ENCODE results near the gene CAMK2G.
A peak's percentile ranks its signal among the peaks of the same experiment; 100 is the strongest.
"Not testable (repeated sequence)": the region's sequence is repeated elsewhere in the genome, so short reads cannot be mapped to it uniquely, and the experiment has no call there.

The CAMK2G gene

DNA sequence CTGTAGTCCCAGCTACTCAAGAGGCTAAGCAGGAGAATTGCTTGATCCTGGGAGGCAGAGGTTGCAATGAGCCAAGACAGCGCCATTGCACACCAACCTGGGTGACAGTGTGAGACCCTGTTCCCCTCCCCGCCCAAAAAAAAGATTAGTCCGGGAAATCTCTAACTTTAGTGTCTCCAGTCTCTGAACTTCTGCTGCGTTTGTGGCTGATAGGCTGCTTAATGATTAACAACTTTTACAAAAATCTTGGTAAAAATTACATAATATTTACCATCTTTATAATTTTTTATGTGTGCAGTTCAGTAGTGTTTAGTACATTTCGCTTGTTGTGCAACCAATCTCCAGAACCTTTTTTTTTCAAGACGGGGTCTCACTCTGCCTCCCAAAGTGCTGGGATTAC lies 26.9 kb upstream of the CAMK2G start:
- DNase-seq = no peak

GRCh38 chr10:73900064-73900463 lies 25.7 kb upstream of the CAMK2G start:
- no peak for DNase-seq

GRCh38 chr10:73899423-73899822 lies 25.1 kb upstream of the CAMK2G start:
- DNase-seq = no peak

- DNase-seq = no peak
Observed at GRCh38 chr10:73898730-73899410, 24.5 kb upstream of the CAMK2G start.

DNA sequence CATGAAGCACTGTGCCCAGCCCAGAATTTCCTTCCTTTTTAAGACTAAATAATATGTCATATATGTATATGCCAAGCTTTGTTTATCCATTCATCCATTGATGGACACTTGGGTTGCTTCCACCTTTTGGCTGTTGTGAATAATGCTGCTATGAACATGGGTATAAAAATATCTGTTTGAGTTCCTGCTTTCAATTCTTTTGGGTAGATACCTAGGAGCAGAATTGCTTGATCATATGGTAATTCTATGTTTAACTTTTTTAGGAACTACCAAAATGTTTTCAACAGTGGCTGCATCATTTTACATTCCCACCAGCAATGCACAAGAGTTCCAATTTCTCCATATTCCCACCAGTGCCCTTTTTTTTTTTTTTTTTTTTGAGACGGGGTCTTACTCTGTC lies 23.3 kb upstream of the CAMK2G start:
- no peak for DNase-seq

DNA sequence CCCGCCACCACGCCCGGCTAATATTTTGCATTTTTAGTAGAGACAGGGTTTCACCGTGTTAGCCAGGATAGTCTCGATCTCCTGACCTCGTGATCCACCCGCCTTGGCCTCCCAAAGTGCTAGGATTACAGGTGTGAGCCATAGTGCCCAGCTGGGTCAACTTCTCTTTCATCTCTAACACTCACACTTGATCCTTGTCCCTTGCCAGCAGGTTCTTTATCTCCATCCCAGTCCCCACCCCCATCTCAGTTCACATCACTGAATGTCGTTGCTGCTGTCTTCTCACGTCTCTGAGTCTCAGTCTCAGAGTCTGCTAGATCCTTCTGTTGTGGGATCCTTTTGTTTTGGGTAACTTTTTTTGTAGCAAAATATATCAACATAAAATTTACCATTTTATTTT lies 21.0 kb upstream of the CAMK2G start:
- DNase-seq = not testable (repeated sequence)

- no peak for DNase-seq
Observed at GRCh38 chr10:73894245-73894971, 20.1 kb upstream of the CAMK2G start.

GRCh38 chr10:73893426-73893825 lies 19.1 kb upstream of the CAMK2G start:
- DNase-seq = no peak

GRCh38 chr10:73892310-73893030 lies 18.1 kb upstream of the CAMK2G start:
- DNase-seq = no peak

GRCh38 chr10:73891540-73891939 lies 17.2 kb upstream of the CAMK2G start:
- no peak for DNase-seq

- DNase-seq = not testable (repeated sequence)
Observed at GRCh38 chr10:73890830-73891229, 16.5 kb upstream of the CAMK2G start.

DNA sequence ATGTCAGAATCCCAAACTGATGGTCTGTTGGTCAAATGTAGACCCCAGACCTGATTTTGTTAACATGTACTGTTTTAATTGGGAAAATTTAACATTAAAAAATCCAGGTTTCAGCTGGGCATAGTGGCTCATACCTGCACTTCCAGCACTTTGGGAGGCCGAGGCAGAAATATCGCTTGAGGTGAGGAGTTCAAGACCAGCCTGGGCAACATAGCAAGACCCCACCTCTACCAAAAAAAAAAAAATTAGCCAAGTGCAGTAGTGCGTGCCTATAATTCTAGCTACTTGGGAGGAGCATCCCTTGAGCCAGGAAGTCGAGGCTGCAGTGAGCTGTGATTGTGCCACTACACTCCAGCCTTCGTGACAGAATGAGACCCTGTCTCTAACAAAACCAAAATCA lies 15.9 kb upstream of the CAMK2G start:
- no peak for DNase-seq

DNA sequence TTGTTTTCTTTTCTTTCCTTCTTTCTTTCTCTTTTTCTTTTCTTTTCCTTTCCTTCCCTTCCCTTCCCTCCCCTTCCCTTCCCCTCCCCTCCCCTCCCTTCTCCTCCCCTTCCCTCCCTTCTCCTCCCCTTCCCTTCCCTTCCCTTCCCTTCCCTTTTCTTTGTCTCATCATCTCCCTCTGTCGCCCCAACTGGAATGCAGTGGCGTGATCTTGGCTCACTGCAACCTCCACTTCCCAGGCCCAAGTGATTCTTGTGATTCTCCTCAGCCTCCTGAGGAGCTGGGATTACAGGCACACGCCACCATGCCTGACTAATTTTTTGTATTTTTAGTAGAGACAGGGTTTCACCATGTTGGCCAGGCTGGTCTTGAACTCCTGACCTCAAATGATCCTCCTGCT lies 15.1 kb upstream of the CAMK2G start:
- not testable (repeated sequence) for DNase-seq

DNA sequence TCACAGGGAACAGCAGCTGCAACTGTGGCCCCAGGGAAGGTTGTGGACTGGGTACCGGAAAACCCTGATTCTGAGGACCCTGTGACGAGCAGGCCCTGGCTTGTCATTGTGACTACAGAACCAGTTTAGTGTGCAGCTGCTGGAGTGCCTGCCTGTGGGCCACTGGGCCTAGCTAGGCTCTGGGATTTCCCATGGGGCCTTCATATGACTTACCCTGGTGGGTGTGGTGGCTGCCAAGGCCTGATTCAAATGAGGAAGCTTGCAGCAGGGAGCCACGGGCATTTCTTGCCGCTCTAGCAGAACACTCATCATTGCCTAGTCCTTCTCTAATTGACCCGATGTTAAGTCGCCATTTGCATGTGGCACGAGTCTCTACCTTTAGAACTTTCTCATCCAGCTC lies 14.7 kb upstream of the CAMK2G start:
- peak; percentile 72 for DNase-seq

DNA sequence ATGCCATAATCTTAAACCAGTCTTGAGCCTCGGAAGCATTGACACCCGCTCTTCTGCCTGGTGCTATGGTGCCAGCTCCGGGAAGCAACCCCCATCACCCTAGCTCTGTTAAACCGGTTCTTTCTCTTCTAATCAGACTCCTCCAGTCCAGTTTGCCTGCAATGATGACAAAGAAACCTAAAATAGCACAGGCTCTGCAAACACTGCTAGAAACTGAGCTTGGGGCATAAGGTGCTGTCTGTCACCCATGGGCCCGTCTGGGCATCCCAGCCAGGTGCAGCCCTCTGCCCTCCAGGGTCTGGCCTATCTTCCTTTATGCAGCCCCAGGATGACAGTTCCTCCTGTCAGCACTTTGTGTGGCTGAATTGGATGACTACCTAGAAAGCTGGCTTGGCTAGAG lies 14.2 kb upstream of the CAMK2G start:
- no peak for DNase-seq

DNA sequence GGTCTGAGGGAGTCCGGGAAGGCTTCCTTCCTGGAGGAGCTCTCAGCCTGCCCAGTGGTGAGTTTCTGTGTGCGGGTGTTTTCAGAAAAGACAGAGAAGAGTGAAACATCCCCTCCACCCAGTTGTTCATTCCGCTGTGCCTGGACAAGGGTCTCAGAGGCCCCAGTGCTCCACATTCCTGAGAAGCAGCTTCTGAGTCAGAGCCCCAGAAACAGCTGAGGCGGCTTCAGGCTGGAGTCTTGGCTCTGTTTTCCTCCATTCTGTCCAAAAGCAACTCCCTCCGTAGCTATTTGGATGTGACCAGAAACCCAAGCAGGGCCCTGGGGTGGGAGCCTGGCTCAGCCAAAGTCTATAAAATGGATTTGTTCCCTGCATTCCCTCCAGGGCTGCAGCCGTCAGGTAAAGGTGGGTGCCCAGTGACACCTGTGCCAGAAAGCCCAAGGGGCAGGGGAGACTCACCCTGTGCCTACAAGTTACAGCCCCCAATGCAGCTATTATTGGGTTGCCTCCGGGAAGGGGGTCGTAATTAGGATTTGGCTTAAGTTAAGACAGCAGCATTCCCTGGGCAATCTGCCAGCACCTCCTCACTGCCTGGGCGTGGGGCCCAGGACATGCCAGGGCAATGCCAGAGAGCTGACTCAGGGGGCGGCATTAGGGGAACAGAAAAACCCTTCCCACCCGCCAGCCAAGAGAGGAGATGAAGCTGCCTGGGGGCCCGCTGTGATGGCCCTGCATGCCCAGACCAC lies 13.1 kb upstream of the CAMK2G start:
- DNase-seq = peak; percentile 70

DNA sequence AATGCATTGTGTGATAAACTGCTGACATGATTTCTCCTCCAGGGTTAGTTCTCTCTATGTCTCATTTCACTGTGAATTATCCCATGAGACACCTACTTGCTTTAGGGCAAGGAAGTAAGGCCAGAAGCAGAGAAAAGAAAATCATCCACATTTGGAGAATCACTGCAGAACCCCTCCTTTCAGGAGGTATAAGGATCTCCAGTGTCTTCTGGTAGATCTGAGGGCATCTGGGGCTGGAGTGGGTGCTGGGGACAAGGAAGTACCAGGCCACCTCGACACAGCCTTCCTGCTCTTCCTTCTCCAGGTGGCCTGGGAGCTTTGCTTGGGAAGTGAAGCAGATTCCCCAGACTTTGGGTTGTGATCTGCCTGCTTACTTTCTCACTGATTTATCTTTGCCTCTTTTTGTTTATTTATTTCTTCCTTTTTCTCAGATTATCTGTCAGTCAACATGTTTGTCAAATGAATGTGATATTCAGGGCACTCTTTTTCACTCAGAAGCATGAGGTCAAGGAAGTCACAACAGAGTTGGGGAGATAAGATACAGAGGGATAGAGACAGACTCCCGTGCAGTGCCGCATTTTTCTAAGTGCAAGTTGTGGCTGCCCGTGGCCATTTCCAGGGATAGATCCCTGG lies 12.4 kb upstream of the CAMK2G start:
- no peak for DNase-seq

DNA sequence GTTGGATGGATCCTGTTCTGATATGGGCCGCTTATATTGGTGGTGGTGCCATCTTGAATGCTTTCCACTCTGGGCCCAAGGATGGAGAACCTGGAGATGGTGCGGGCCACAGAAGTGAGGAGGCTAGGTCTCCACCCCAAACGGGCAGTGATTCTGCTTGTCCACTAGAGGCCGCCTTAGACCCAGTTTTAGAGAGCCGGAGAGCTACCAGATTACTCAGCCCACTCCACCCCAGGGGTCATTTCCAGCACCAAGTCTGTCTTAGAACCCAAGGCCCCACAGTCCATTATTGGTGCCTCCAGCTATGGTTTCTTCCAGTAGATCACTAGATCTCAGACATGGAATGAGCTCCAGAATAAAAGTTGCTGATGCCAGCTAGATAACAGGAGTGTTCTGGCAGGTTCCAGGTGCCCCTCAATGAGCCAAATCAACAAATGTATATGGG lies 11.8 kb upstream of the CAMK2G start:
- peak; percentile 57 for DNase-seq

GRCh38 chr10:73884017-73884416 lies 9.7 kb upstream of the CAMK2G start:
- DNase-seq = no peak

- no peak for DNase-seq
Observed at GRCh38 chr10:73881221-73881919, 7.0 kb upstream of the CAMK2G start.

- peak; percentile 73 for DNase-seq
Observed at GRCh38 chr10:73879296-73880173, 5.2 kb upstream of the CAMK2G start.
